NCI-H69 (cell line): ENCODE results near the gene POU2F3.

Source experiments
- DNase-seq: peaks from one replicate; lab custom pipeline; 2025; lab: John Stamatoyannopoulos, UW

POU2F3 gene

DNA sequence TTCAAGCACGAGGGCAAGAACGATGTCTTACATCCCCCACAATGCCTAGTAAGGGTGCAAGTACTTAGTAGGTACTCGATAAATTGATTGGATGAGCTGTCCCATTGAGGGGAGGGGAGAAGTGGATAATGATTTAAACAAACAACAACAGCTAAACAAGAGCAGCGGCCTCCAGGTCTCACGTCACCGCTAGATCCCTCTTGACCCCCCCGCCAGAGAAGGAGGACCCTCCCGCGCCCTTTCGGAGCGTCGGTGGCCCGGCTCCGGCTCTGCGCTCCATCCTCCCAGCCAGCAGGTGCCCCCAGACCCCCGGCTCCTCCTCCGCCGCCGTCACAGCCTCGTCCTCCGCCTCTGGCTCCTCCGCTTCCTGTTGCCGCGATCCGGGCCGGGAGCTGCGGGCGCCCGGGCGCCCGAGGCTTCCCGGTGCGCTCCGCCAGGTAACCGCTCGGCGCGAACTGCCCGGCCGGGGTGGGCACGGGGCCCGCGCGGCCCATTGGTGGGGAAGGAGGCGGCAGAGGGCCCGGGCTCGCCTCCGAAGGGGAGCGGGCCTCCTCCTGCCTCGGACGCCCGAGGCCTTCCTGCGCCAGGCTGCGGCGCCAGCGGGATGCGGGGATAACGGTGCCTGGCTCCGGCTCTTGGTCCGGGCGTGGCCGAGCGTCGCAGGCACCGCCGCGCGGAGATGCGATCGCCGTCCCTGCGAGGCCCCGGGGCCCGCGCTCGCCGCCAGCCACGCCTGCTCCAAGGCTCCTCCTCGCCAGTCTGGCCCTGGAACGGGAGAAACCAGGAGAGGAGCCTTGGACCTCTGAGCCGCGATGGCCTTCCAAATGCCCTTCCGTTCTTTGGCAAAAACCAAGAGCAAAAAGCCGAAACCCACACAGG lies 85.2 kb downstream of the POU2F3 start, which contains the start of gene TLCD5:
Gene TLCD5 (plus strand): TSS at position 368 of the 879 bp plus-strand sequence. CDS start 2,143 bp downstream, outside the sequence.
- peak; percentile 88 for DNase-seq

DNA sequence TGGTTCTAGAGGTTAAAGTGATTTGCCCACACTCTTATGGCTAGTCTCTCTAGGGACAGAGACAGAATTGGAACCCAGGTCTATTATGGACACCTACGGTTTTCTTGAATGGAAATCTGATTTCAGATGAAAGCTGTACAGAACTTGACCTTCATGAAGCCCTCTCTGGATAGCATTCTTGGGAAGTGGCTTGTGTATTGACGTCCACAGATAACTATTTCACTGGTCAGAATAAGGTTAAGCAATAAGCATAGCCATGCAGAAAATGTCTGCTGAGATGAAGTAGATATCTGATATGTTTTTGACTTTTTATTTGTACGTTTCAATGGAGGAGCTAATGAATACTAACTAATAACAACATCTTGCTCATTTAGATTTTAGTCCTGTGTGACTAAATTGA lies 86.3 kb downstream of the POU2F3 start:
- no peak for DNase-seq

DNA sequence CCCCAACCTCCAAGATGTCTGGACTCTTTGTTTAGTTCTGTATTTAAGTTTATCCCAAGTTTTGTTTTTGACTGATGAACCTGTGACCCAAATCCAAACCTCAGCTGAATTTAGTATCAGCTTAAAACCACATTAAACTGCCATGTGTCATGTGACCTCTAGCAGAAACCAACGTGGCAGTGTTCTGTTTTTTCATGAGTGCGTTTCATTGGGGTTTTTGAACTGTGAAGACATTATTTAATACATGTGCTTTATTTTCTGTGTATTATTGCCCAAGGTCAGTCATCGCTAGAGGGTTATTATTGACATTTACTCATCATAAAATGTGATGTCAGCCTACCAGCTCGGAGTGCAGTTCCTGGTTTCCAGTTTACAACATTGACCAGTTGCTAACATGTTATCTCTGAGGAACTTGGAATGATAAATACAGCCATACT lies 86.9 kb downstream of the POU2F3 start:
- no peak for DNase-seq

DNA sequence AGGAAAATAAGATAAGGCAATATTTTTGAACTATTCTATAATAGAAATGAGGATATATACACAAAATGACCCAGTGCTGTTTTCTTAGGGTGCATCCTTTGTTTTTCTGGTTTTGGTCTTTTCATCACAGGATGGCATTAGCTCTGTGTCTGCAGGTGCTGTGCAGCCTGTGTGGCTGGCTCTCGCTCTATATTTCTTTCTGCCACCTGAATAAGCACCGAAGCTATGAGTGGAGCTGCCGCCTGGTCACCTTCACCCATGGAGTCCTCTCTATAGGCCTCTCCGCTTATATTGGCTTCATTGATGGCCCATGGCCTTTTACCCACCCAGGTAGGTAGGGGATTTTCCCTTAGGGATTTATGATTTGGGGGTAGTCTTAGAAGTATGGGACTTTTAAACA lies 87.4 kb downstream of the POU2F3 start:
- DNase-seq = no peak

DNA sequence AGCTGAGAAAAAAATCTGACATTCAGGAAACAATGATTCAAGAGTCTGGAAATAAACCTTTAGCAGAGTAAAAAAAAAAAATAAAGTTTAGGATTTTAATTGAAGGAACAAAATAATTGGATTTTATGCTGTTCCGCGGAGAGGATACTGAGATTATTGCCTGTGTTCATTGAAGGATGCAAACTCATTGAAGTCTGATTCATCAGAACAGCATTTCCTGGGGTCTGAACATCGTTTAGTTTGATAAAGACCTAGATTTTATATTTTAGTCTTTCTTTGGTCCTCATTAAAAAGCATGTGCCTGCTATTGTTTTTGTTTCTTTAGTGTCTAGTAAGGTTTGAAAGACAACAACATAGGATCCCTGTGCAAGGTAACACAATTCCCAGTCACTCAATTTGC lies 89.6 kb downstream of the POU2F3 start:
- no peak for DNase-seq

DNA sequence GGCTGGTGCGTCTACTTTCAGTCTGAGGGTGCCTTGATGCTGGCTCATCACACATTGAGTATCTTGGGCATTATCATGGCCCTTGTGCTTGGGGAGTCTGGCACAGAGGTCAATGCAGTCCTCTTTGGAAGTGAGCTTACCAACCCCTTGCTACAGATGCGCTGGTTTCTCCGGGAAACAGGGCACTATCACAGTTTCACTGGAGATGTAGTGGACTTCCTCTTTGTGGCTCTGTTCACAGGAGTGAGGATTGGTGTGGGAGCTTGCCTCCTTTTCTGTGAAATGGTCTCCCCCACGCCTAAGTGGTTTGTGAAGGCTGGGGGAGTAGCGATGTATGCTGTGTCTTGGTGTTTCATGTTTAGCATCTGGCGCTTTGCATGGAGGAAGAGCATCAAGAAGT lies 90.1 kb downstream of the POU2F3 start:
- no peak for DNase-seq

DNA sequence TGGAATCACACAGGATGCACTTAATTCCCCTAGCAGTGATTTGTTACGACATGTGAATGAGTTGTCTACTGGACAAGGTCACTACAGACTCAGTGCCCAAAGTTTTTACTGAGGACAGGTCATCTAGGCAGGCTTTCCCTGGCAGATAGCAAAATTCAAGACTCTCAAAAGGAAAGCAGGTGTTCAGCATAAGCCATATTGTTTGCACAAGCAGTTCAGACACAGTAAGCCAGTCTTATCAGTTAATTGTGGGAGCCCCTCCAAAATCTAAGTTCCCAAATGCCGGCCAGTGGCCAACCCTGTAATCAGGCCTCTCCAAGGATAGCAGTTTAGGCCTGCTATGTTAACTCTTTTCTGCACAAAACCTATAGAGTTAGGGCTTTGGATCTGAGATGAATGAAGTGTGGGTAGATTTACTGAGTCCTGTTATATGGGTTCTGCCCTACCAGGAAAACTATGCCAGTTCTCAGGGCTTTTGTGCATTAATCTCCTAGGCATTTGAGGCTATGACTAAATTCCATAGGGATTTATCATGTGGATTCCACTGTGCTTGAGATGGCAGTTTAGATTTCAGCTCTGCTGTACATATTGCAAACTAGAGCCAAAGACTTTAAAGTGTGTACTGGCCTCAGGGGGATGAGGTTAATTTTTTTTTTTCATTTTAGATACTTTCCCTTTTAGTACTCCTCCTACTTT lies 91.5 kb downstream of the POU2F3 start:
- peak; percentile 24 for DNase-seq

DNA sequence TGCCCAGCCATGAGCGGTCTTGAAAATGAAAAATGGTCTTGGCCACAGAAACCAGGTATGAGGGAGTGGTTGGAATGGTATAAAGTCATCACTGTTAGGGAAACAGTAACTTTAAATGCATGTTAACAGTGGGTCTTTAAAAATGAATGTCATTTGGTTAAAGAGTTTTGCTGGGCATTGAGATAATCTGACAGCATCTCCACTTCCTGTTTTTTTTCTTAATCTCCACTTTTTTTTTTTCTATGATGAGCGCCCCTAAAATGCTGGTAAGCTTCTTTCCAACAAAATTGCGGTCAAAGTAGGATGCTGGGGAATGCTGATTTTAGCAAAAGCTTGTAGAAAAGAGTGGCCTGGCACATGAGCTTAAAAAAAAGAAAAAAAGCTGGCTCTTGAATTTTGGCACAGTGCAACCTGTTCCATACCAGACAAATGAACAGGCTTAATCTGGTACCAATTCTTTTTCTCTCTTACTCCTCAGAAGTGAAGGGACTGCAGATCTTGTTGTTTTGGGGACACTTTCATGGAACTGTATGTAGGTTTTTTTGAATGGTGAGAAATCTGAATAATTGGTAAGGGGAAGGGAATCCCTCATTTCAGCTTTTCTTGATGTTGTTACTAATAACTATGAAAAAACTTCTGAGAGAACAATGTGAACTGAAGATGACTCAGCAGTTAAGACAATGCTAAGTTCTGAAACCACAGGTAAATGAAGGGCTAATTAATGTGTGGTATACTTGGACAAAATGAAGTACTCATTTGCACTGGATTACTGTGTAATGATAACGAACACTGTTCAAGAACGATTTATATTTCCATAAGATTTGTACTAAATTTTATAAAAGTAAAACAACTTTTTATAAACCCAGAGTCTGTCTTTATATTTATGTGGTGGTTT lies 93.1 kb downstream of the POU2F3 start:
- DNase-seq = no peak

DNA sequence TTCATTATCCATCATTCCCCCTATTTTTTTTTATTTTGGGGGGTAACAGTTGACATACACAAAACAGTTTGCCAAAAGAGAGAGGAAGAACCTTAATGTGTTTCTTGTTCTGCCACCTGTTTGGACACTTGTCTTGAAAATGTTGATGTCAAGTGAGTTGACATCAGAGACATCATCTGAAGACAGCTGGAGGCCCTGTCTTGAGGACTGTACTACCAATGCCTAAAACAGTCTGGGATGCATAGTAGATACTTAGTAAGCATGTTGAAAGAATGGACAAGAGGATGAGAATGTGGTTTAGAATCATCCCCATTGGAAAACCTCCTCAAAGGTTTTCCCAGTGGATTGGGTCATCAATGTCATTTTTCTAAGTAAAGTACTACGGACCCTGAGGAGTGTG lies 93.9 kb downstream of the POU2F3 start:
- DNase-seq = no peak

DNA sequence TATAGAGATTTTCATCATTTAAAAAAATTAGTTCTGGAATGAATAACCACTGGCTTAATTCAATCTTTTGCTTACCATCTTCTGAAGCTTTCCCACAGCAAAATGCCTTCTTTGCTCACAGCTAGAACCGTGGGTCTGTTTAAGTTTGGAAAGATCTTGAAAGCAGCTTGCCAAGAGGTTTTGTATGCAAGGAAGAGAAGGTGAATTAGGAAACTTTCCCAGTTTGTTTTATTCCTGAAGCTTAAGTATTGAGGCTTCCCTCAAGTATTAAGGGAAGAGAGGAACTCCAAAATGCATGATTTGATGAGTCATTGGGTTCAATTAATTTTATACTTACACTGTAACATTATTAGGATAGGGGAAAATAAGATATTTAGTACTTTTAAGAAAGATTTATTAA lies 94.4 kb downstream of the POU2F3 start:
- DNase-seq = no peak

DNA sequence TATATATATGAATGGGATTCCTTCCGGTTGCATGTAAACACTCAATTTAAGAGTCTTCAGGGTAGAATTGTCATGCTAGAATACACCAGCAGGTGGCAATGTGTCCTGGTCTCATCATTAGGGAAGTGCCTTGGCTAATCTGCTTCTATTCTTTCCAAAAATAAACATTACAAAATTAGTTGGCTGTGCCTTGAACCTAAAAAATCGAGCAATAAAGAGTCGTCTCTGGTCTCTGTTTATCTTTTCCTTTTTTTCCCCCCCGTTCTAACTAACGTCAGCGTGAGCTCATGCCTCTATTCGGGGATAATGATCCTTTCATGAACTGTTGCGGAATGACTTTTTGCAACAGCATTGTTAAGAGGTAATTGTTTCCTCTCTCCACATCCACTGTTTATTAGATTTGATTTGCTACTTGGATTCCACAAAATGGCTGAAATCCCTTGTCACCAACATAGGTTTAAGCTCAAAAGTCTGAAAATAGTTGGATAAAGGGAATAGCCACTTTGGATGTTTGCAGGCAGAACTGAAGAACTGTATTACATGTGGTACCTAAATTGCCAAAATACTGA lies 95.0 kb downstream of the POU2F3 start:
- peak; percentile 86 for DNase-seq

DNA sequence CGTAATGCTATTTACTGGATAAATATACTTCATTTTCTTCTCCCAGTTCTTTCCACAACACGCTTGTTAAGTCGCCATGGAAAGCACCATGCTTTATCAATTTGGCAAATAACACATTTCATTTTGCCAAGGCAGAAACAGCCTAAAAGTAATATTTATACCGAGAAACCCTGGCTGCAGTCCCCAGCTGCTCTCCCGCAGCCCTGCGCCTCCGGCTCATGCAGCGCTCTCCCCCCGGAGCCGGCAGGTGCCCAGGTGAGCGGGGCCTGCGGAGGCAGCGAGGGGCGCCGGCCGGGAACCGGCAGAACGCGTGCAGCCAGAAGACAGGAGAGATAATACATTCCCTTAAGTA lies 95.6 kb downstream of the POU2F3 start:
- DNase-seq = peak; percentile 84

DNA sequence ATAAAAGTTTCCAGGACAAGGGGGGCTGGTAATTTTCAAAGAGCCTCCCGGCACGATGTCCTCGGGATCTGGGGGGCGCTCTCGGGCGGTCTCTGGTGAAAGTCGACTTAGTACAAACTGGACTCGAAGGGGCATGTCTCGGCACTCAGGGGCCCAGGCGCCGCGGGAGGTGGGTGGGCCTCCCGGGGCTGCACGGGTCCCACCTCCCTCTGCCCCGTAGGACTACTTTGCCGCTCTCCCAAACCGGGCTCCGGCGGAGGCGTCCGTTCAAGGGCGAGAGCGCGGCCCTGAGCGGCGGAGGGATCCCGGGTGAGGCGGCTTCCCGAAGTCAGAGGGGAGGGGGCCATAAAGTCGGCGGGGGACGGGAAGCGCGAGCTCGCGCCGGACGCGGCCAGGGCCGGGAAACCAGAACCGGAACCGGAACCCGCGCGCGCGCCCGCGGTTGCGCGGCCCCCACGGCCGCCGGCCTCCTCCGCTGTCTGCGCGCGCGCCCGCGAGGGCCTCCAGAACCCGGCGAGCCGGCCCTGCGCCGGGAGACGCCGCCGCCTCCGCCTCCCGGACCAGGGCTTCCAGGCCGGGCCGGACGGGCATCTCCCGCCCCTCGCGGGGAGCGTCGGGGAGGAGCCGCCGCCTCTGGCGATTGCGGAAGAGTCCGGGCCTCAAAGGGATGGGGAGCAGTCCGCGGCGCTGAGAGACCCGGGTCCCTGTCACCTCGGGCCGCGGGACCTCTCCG lies 96.1 kb downstream of the POU2F3 start, which contains the start of gene ARHGEF12:
Gene ARHGEF12 (plus strand): TSS at position 506 of the 733 bp plus-strand sequence. CDS start 831 bp downstream, outside the sequence.
- peak; percentile 99 for DNase-seq

DNA sequence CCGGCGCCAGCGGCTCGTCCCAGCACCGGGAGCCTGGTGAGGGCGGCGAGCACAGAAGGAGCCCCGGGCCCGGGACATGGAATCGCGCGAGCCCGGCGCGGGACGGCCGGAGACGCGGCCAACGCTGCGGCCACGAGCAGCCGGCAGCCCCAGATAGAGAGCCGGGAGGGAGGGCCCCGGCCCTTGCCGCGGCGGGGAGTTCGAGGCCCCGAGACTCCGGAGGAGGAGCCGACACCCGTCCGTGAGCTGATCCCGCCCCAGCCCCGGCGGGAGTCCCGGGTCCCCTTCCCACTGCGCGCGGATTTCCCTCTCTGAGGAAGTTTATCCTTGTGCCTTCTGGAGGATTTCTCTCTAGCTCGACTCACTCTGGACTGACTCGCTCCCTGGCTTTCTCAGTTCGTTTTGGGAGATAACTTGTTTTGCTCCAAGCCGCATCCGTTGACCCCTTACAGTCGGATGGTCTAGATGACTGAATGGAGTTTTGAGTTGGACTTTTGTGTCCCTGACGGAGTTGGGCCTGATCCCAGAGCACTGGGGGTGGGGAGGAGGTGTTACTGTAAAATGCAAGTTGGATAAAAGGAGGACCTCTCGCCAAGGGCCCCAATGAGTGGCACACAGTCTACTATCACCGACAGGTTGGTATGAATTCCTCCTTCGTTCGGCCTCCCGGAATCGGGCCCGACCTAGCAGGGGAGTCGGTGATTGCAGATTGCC lies 96.9 kb downstream of the POU2F3 start:
- DNase-seq = peak; percentile 81

DNA sequence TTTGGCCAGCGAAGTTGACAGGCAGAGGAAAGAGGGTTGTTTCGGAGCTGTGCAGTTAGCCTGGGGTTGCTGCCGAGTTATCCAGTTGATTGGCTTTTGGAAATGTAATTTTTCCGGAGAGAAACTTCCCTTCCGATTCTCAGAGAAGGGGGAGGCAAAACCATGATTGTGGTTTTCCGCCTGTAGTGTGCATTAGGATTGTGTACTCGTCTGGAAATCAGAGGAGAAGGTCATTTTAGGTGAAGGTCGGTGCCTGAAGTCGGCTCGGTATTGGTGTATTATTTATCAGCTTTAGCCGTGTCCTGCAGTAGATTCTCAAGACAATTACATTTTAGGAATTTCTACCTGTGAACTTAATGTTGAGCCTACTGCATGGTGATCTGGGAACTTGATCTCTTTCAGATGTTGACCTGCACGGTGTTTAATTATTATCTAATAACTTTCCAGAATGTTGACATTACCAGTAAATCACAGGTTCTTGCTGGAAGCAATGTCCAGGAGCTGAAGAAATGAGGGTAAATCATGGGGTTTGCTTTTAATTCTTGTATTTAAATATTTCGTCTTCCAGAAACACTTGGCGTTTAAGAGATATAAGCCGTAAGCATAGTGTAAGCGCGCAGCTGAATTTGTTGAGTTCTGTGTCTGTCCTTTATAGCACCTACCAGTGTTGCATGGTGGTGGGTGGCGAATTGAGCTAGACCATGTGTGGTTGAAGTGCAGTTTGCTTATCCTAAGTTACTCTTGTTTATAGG lies 97.6 kb downstream of the POU2F3 start:
- DNase-seq = peak; percentile 62

DNA sequence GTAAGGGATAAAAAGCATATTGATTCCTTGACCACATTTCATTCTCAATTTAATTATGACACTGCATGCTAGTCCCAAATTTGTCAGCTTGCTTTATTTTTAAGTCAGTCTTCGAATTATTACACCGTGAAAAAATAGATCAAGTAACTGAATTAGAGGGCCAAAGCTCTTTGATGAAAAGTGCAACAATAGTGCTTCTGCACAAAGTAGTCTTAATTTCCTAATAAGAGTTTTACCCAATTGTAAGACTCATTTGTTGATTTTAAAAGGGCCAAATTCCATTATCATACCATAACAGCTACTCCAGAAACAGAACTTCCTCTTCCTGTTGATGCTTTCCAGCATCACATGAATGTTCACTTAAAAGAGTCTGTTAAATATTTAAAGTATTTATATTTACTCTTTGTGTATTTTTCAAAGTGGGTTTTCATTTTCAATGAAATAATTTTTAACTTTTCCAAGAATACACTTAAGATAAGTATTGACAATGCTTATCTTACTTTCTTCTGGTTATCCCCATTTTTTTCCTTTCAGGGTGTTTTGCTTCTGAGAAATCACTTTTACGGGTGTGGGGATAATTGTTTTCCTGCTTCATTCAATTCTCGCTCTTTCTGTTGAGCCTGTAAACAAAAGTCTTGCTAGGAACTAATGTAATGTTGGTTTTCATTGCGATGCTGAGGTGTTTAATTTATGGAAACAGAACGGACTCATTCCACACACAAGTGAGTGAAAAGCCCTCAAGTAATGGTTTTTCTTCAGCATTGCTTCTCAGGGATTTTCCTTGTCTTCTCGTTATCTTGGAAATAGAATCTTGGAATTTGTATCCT lies 98.4 kb downstream of the POU2F3 start:
- no peak for DNase-seq

DNA sequence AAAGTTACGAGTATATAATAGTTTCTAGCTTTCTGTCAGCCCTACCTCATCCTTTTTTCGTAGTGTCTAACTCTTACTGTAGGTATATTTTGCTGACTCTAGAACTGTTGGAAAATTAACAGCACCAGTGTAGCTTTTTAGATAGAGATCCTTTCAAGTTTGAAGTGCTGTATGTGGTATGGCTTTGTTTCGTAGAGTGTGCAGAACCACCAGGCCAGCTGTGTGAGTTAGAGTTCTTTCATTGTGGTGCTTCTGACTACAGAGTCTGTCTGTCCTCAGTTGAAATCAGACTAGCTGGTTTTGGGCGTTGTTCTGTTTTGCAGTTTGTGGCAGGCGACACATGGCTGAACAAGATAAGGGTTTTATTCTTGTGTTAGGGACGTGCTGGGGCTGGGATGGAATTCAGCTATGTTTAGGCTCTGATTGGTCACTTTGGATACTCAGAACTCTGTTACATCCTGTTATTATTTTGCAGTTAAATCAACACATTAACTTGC lies 99.5 kb downstream of the POU2F3 start:
- peak; percentile 15 for DNase-seq

DNA sequence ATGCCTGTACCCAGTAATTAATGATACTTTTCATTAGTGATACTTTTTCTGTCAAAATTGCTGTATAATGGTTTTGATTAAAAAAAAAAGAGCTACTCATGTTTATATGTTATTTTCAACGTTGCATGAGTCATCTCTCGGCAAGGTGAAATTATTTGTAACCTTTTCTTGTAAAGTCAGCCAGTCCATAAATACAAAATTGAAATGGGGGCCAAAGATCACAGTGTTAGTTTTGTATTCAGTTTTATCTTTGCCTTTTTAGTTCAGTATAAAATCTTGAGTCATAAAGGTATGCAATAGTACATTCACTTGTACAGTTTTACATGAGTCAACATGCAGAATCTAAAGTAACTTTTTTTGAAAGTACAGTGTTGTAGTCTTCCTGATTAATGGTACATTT lies 100.6 kb downstream of the POU2F3 start:
- DNase-seq = no peak

DNA sequence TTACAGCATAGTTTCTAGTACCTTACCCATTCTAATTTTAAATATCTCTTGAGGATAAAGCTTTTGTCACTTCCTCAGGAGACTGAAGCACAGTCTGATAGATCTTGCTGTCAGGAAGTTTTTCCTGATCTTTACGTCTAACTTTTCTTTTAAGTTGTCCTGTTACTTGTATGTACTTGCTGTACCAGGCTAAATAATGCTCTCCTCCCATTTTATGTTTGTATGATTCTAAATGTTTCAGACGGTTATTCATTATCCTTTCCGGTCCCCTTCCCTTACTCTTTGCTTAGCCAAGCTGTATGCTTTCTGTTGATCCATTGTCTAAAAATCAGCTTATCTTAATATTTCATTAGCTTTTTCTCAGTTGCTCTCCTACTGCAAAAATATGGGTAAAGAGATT lies 102.3 kb downstream of the POU2F3 start:
- DNase-seq = no peak
